ENCODE results near the gene LRRTM4.

GRCh38 chr2:77018219-77018618 lies 504.0 kb downstream of the LRRTM4 start:
- TF ChIP-seq POLR2AphosphoS5 (IDR thresholded peaks at IDR 0.05; ENCODE audit: insufficient read depth in 1 of 2, low read depth in 1 of 2), result no peak
- no peak for TF ChIP-seq CTCF (IDR thresholded peaks at IDR 0.05)

All from vagina (tissue), 2 donors.